ENCODE results near the gene SMAD1.

SMAD1 gene

GRCh38 chr4:145536044-145536443, 54.4 kb downstream of the SMAD1 start:
- no peak for DNase-seq
- Histone ChIP-seq H4K20me1 (ENCODE audit: insufficient read depth, low read length) (no peaks in the 10 kb centered on the region), H3K36me3 (replicated peaks; ENCODE audit: insufficient read depth, low read length) (no peaks in the 10 kb centered on the region), H3K4me2 (ENCODE audit: low read depth, low read length) (no peak overlapping the region), H3K9ac (ENCODE audit: low read length) (no peak overlapping the region), H3K27me3 (replicated peaks; ENCODE audit: insufficient read depth, low read length) (no peaks in the 10 kb centered on the region), H3K4me3 (ENCODE audit: low read length) (no peak overlapping the region), H3K4me1 (ENCODE audit: low read length) (peaks cover 4% of the 10 kb centered on the region), H3K9me2 (replicated peaks; ENCODE audit: insufficient read depth, low read length) (no peaks in the 10 kb centered on the region), H2AFZ (ENCODE audit: low read length) (no peak overlapping the region), H3F3A (ENCODE audit: insufficient read depth, low read length) (no peaks in the 10 kb centered on the region), H3K79me2 (ENCODE audit: low read length) (peaks cover 4% of the 10 kb centered on the region), H3K9me3 (replicated peaks; ENCODE audit: insufficient read depth, low read length) (no peaks in the 10 kb centered on the region), H3K27ac (ENCODE audit: low read length) (no peak overlapping the region)
- TF ChIP-seq CTCF (IDR thresholded peaks at IDR 0.05; ENCODE audit: low read length) (no peak), EZH2 (optimal IDR thresholded peaks at IDR 0.05; ENCODE audit: low read depth, low read length) (no peak), EZH2phosphoT487 (IDR thresholded peaks at IDR 0.05; ENCODE audit: low read length) (no peak)

- Histone ChIP-seq H3K4me2 (ENCODE audit: low read depth, low read length) (no peak overlapping the region), H3K79me2 (ENCODE audit: low read length) (no peaks in the 10 kb centered on the region), H3K9me3 (replicated peaks; ENCODE audit: insufficient read depth, low read length) (no peaks in the 10 kb centered on the region), H4K20me1 (ENCODE audit: insufficient read depth, low read length) (no peaks in the 10 kb centered on the region), H3K27me3 (replicated peaks; ENCODE audit: insufficient read depth, low read length) (no peaks in the 10 kb centered on the region), H3K9ac (ENCODE audit: low read length) (no peak overlapping the region), H3K9me2 (replicated peaks; ENCODE audit: insufficient read depth, low read length) (no peaks in the 10 kb centered on the region), H3F3A (ENCODE audit: insufficient read depth, low read length) (no peaks in the 10 kb centered on the region), H2AFZ (ENCODE audit: low read length) (no peak overlapping the region), H3K36me3 (replicated peaks; ENCODE audit: insufficient read depth, low read length) (0 out of 2 replicates have a peak, but pooled peaks cover 2% of the 10 kb centered on the region), H3K4me1 (ENCODE audit: low read length) (no peaks in the 10 kb centered on the region), H3K27ac (ENCODE audit: low read length) (no peak overlapping the region), H3K4me3 (ENCODE audit: low read length) (no peak overlapping the region)
- no peak for DNase-seq
- TF ChIP-seq EZH2phosphoT487 (IDR thresholded peaks at IDR 0.05; ENCODE audit: low read length) (no peak), EZH2 (optimal IDR thresholded peaks at IDR 0.05; ENCODE audit: low read depth, low read length) (no peak), CTCF (IDR thresholded peaks at IDR 0.05; ENCODE audit: low read length) (no peak)
Observed at GRCh38 chr4:145538596-145538995, 56.9 kb downstream of the SMAD1 start.

GRCh38 chr4:145539671-145540070, 58.0 kb downstream of the SMAD1 start:
- no peaks in the 10 kb centered on the region for H3K79me2 ChIP-seq (ENCODE audit: low read length)
- no peak overlapping the region for H3K27ac ChIP-seq (ENCODE audit: low read length)
- no peak overlapping the region for H3K9ac ChIP-seq (ENCODE audit: low read length)
- H3K36me3 ChIP-seq (replicated peaks; ENCODE audit: insufficient read depth, low read length), result 0 out of 2 replicates have a peak, but pooled peaks cover 3% of the 10 kb centered on the region
- H3K4me1 ChIP-seq (ENCODE audit: low read length), result no peaks in the 10 kb centered on the region
- H3K9me3 ChIP-seq (replicated peaks; ENCODE audit: insufficient read depth, low read length), result no peaks in the 10 kb centered on the region
- H4K20me1 ChIP-seq (ENCODE audit: insufficient read depth, low read length), result no peaks in the 10 kb centered on the region
- no peak overlapping the region for H2AFZ ChIP-seq (ENCODE audit: low read length)
- no peak overlapping the region for H3K4me2 ChIP-seq (ENCODE audit: low read depth, low read length)
- H3K4me3 ChIP-seq (ENCODE audit: low read length), result no peak overlapping the region
- no peak for DNase-seq
- H3K27me3 ChIP-seq (replicated peaks; ENCODE audit: insufficient read depth, low read length), result no peaks in the 10 kb centered on the region
- TF ChIP-seq CTCF (IDR thresholded peaks at IDR 0.05; ENCODE audit: low read length) (no peak), EZH2phosphoT487 (IDR thresholded peaks at IDR 0.05; ENCODE audit: low read length) (no peak), EZH2 (optimal IDR thresholded peaks at IDR 0.05; ENCODE audit: low read depth, low read length) (no peak)
- H3F3A ChIP-seq (ENCODE audit: insufficient read depth, low read length), result no peaks in the 10 kb centered on the region
- no peaks in the 10 kb centered on the region for H3K9me2 ChIP-seq (replicated peaks; ENCODE audit: insufficient read depth, low read length)

Data from MM.1S (cell line).